Muscle layer of colon (tissue), 2 donors: Measurements from ENCODE around the gene PPP5C.
A peak's percentile ranks its signal among the peaks of the same experiment; 100 is the strongest.
"Not testable (repeated sequence)": the region's sequence is repeated elsewhere in the genome, so short reads cannot be mapped to it uniquely, and the experiment has no call there.

ENCODE experiments used
- H3K27ac ChIP-seq: one replicate; pipeline ENCODE4 v1.7.0; 2013; ENCODE audit warnings: low read depth, mild to moderate bottlenecking, low read length, moderate library complexity
- H3K27me3 ChIP-seq, 2 donors: one replicate each; pipeline ENCODE4 v1.7.0; 2013; ENCODE audit warnings: low read length in 2 of 2, mild to moderate bottlenecking in 2 of 2; ENCODE audit not compliant: insufficient read depth in 2 of 2, control insufficient read depth in 1 of 2
- H3K36me3 ChIP-seq: one replicate; pipeline ENCODE4 v1.7.0; 2013; ENCODE audit warnings: mild to moderate bottlenecking, low read length; ENCODE audit not compliant: insufficient read depth
- H3K4me1 ChIP-seq: one replicate; pipeline ENCODE4 v1.7.0; 2013; ENCODE audit warnings: mild to moderate bottlenecking, low read length; ENCODE audit not compliant: insufficient read depth
- H3K4me3 ChIP-seq, 2 donors: one replicate each; pipeline ENCODE4 v1.7.0; 2013; ENCODE audit warnings: low read length in 2 of 2, low read depth in 1 of 2, mild to moderate bottlenecking in 1 of 2, moderate library complexity in 1 of 2
- H3K9ac ChIP-seq: one replicate; pipeline ENCODE4 v1.7.0; 2013; ENCODE audit warnings: low read length
- H3K9me3 ChIP-seq: one replicate; pipeline ENCODE4 v1.7.0; 2013; ENCODE audit warnings: mild to moderate bottlenecking, low read length
- donor health status: abdominal sarcoma.
- donor health status: Adenocarcinoma of cecum.

Gene PPP5C

GRCh38 chr19:46415804-46416709, 69.2 kb downstream of the PPP5C start:
- H3K9ac ChIP-seq, H3K27ac ChIP-seq, H3K9me3 ChIP-seq, H3K36me3 ChIP-seq: not testable (repeated sequence)
- Histone ChIP-seq H3K4me3 (peak overlapping the region; percentile 17 to 41), H3K27me3 (peaks cover 21 to 41% of the 10 kb centered on the region in 2 donors), H3K4me1 (peaks cover 16% of the 10 kb centered on the region)

DNA sequence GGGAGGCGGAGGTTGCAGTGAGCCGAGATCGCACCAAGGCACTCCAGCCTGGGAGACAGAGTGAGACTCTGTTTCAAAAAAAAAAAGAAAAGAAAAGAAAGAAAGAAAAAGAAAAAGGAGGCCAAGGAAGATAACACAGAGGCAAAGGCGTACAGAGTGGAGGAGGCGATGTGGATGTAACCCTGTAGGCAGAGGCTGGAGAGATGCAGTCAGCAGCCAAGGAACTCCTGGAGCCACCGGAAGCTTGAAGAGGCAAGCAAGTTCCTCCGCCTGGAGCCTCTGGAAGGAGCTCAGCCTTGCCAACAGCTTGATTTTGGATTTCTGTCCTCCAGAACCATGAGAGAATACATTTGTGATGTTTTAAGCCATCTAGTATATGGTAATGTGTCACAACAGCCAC, 73.2 kb downstream of the PPP5C start:
- H3K36me3 ChIP-seq, result no peaks in the 10 kb centered on the region
- H3K9me3 ChIP-seq, result no peaks in the 10 kb centered on the region
- H3K27ac ChIP-seq, result no peak overlapping the region
- H3K9ac ChIP-seq, result no peak overlapping the region
- peaks cover 0 to 11% of the 10 kb centered on the region in 2 donors for H3K27me3 ChIP-seq
- no peak overlapping the region for H3K4me3 ChIP-seq
- H3K4me1 ChIP-seq, result peaks cover 7% of the 10 kb centered on the region

DNA sequence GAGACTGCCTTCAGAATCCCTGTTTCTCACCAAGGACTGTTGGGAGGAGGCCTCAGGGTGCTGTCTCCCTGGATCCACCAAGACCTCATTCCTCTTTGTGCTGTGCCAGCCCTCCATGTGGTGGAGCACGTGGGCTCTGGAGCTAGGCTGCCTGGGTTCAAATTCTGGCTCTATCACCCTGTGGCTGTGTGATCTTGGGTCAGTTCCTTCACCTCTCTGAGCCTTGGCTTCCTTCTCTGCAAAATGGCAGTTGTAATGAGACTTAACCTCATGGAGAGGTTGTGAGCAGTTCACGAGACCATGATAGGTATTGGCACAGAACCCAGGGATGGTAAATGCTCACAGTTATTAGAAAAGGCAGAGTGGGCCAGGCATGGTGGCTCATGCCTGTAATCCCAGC, 75.5 kb downstream of the PPP5C start:
- no peaks in the 10 kb centered on the region for H3K36me3 ChIP-seq
- no peaks in the 10 kb centered on the region for H3K9me3 ChIP-seq
- H3K4me1 ChIP-seq, result peaks cover 4% of the 10 kb centered on the region
- no peak overlapping the region for H3K27ac ChIP-seq
- H3K27me3 ChIP-seq, result no peaks in the 10 kb centered on the region
- no peak overlapping the region for H3K9ac ChIP-seq
- no peak overlapping the region for H3K4me3 ChIP-seq

DNA sequence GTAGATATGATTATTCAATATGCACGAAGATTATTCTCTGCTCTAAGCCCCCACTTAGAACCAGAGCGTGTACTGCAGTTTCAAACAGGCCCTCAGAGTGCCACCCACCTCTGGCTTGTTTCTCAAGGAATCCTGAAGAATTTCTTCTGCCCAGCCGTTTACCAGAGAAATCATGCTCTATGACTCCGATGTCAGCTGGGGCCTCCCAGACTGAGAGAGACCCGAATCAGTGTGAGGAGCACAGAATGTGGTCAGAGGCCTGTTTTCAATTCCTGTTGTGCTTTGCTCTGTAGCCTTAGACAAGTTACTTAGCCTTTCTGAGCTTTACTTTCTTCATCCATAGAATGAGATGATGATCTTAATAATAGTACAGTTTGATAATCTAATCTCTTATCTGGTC, 76.3 kb downstream of the PPP5C start:
- Histone ChIP-seq H3K4me3 (no peak overlapping the region), H3K36me3 (no peaks in the 10 kb centered on the region), H3K4me1 (peaks cover 4% of the 10 kb centered on the region), H3K9me3 (no peaks in the 10 kb centered on the region), H3K27me3 (no peaks in the 10 kb centered on the region), H3K27ac (no peak overlapping the region), H3K9ac (no peak overlapping the region)

DNA sequence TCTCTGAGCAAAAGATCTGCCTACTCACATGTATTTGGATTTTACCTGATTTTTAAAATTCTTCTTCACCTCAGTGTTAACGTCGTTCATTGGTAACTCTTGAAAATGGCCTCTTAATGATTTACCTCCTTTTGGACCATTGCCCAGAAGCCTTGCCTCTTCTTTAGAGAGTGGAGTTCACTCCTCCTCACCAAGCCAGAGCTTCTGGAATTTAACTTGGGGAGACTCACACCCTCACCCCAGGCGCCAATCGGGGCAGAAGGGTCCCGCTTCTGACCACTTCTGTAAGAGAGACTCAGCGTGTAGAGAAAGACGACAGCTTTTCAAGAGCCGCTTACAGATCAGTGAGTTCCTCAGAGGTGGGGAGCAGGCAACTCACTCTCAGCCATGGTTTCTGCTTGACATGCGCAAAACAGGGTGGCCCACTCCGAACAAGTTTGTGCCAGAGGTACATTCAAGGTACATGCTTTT, 79.2 kb downstream of the PPP5C start:
- peak overlapping the region; percentile 27 for H3K27ac ChIP-seq
- no peaks in the 10 kb centered on the region for H3K9me3 ChIP-seq
- peak overlapping the region; percentile 63 to 71 for H3K4me3 ChIP-seq
- peaks cover 10% of the 10 kb centered on the region for H3K4me1 ChIP-seq
- no peaks in the 10 kb centered on the region for H3K27me3 ChIP-seq
- no peak overlapping the region for H3K9ac ChIP-seq
- H3K36me3 ChIP-seq, result no peaks in the 10 kb centered on the region

DNA sequence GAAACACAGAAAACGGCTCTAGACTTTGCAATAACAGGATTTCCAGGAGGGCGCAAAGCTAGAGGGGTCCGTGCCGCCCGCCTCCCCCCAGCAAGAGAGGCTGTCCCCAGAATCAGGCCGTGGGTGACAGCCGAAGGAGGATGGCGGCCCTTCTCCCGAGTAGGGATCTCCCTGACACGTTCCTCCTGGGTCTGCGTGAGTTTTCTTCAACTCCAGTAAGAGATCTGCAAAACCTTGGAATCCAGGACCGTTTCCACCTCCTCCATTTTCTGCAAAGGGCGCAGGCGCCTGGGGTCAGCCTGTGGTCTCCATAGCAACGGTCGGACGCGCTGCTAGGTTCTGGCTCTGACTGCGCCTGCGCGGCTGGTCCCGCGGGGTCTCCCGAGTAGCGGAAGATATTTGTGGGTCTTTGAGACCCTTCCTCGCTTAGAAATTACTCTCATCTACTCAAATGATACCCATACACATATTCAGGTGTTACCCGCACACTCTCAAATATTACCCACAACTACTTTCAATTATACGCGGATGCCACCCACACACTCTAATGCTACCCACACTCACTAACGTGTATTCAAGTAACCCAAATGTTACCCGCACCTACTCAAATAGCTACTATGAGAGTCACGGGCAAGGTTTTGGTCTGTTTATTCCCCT, 79.7 kb downstream of the PPP5C start:
- Histone ChIP-seq H3K27ac (peak overlapping the region; percentile 27), H3K36me3 (no peaks in the 10 kb centered on the region), H3K9ac (no peak overlapping the region), H3K4me1 (peaks cover 10% of the 10 kb centered on the region), H3K9me3 (no peaks in the 10 kb centered on the region), H3K27me3 (no peaks in the 10 kb centered on the region), H3K4me3 (peak overlapping the region; percentile 63 to 71)

DNA sequence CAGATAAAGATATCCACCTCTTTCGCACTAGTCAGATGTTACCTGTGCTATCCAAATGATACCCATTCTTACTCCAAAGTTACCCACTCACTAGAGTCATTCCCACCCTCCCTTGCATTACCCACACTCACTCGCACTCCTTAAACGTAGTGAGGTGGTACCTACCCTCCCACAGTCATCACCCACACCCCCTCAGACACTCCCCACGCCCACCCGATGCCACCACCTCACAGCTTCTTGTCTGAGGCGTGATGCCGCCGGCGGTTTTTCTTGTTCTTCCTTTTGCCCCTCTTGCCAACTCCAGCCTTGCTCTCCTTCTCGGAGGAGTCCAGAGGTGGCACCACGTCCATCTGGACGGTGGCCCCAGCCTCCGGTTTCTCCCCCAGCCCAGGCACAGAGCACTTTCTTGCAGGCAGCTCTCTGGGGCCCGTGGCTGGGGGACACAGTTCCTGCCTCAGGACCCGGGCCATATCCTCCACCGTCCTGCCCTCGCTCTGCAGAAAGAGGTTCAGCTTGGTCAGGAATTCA, 80.7 kb downstream of the PPP5C start:
- Histone ChIP-seq H3K27me3 (no peaks in the 10 kb centered on the region), H3K9me3 (no peaks in the 10 kb centered on the region), H3K4me1 (peaks cover 10% of the 10 kb centered on the region), H3K27ac (no peak overlapping the region), H3K36me3 (no peaks in the 10 kb centered on the region), H3K4me3 (no peak overlapping the region), H3K9ac (no peak overlapping the region)

GRCh38 chr19:46428239-46429135, 81.6 kb downstream of the PPP5C start, which contains the start of gene PNMA8C:
PNMA8C (minus strand) TSS chr19:46428936; CDS start chr19:46428359, 577 bp downstream.
- Histone ChIP-seq H3K4me3 (peak within 1 kb of the TSS in 1 of 2 donors; percentile 33), H3K9me3 (no peaks in the 10 kb centered on the region), H3K27ac (no peak within 1 kb of the TSS), H3K27me3 (no peaks in the 10 kb centered on the region), H3K36me3 (no peaks in the 10 kb centered on the region), H3K4me1 (peaks cover 10% of the 10 kb centered on the region), H3K9ac (no peak within 1 kb of the TSS)

GRCh38 chr19:46429999-46430398, 83.1 kb downstream of the PPP5C start:
- Histone ChIP-seq H3K4me1 (peaks cover 10% of the 10 kb centered on the region), H3K27ac (no peak overlapping the region), H3K27me3 (no peaks in the 10 kb centered on the region), H3K9ac (no peak overlapping the region), H3K36me3 (no peaks in the 10 kb centered on the region), H3K4me3 (no peak overlapping the region), H3K9me3 (no peaks in the 10 kb centered on the region)

GRCh38 chr19:46431824-46432223, 84.9 kb downstream of the PPP5C start:
- Histone ChIP-seq H3K4me1 (peaks cover 7% of the 10 kb centered on the region), H3K4me3 (no peak overlapping the region), H3K36me3 (no peaks in the 10 kb centered on the region), H3K27ac (no peak overlapping the region), H3K9me3 (no peaks in the 10 kb centered on the region), H3K27me3 (no peaks in the 10 kb centered on the region), H3K9ac (no peak overlapping the region)

GRCh38 chr19:46433470-46433869, 86.6 kb downstream of the PPP5C start:
- H3K4me1 ChIP-seq, H3K36me3 ChIP-seq, H3K9me3 ChIP-seq, H3K27me3 ChIP-seq, H3K27ac ChIP-seq, H3K9ac ChIP-seq, H3K4me3 ChIP-seq: not testable (repeated sequence)
